ENCODE measurements around the gene NAA60.
"Not testable (repeated sequence)": the region's sequence is repeated elsewhere in the genome, so short reads cannot be mapped to it uniquely, and the experiment has no call there.

NAA60 gene

GRCh38 chr16:3465301-3465700 is 21.8 kb downstream of the NAA60 start:
- no peak for DNase-seq (ENCODE audit: low spot score)

- no peak for DNase-seq (ENCODE audit: low spot score)
These were observed 22.6 kb downstream of the NAA60 start for GRCh38 chr16:3465911-3466584.

GRCh38 chr16:3467182-3467581 is 23.7 kb downstream of the NAA60 start:
- DNase-seq (ENCODE audit: low spot score): no peak

GRCh38 chr16:3467921-3468320 is 24.4 kb downstream of the NAA60 start:
- DNase-seq (ENCODE audit: low spot score): no peak

- DNase-seq (ENCODE audit: low spot score): no peak
These were observed 25.0 kb downstream of the NAA60 start for GRCh38 chr16:3468501-3468900.

GRCh38 chr16:3469736-3470135 is 26.3 kb downstream of the NAA60 start:
- DNase-seq (ENCODE audit: low spot score): no peak

DNA sequence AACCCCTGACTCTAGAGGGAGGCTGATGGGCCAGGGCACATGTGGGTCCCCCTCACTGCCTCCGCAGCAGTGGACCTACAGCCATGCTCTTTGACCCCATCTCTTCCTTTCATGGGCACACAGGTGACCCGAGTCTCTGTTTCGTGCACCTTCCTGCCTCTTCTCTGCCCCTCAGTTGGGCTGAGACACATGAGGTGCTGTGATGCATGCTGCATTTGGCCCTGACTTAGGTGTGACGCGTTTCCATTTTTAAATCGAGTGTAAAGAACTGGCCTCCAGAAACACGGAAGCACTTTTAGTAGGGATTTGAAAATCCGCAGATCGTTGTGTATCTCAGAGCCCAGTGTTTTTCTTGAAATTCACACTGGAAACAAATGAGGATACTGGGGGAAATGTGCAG is 27.2 kb downstream of the NAA60 start:
- no peak for DNase-seq (ENCODE audit: low spot score)

DNA sequence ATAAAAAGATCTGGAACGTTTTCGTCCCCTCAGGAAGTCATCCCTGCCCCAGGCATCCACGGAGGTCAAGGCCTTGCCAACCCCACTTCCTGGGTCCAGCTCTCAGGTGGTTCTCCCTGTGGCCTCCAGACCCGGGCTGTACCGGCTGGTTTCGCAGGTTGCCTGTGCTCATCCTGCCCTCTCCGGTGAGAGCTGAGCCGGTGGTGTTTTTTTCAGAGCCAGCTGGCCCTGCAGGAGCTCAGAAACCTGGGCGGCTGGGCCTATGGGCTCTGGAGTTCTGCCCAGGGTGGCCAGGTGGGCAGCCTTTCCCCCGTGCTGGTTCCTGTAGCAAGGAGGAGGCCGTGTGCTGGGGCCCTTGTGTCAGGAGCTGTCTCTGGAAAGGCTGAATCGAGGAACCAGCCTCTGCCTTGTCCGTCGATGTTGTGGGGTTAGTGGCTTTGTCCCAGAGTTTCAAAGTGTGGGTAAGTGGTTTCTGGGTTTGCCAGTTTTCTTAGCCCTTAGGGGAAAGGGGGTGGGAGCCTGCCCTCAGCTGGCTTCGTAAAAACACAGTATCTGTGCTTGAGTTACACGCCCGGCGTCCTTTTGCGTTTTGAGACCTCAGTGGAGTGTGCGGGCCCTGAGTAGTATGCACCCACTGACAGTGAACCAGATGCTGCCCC is 28.2 kb downstream of the NAA60 start:
- no peak for DNase-seq (ENCODE audit: low spot score)

DNA sequence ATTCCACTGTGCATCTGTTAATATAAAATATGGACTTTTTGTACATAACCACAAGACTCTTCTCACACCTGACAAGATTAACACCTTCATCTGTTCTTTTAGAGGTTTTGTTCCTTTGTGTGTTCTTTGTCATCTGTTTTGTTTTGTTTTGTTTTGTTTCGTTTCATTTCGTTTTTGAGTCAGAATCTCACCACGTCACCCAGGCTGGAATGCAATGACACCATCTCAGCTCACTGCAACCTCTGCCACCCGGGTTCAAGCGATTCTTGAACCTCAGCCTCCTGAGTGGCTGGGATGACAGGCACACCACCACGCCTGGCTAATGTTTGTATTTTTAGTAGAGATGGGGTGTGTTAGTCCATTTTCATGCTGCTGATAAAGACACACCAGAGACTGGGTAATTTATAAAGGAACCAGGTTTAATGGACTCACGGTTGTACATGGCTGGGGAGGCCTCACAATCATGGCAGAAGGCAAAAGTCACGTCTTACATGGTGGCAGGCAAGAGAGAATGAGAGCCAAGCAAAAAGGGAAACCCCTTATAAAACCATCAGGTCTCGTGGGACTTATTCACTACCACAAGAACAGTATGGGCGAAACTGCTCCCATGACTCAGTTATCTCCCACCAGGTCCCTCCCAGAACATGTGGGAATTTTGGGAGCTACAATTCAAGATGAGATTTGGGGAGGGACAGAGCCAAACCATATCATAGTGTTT is 29.6 kb downstream of the NAA60 start:
- DNase-seq (ENCODE audit: low spot score): no peak

DNA sequence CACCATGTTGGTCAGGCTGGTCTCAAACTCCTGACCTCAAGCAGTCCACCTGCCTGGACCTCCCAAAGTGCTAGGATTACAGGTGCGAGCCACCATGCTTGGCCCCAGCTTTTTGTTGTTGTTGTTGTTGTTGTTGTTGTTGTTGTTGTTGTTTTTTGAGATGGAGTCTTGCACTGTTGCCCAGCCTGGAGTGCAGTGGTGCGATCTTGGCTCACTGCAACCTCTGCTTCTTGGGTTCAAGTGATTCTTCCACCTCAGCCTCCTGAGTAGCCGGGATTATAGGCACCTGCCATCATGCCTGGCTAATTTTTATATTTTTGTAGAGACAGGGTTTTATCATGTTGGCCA is 30.1 kb downstream of the NAA60 start:
- DNase-seq (ENCODE audit: low spot score): not testable (repeated sequence)

DNA sequence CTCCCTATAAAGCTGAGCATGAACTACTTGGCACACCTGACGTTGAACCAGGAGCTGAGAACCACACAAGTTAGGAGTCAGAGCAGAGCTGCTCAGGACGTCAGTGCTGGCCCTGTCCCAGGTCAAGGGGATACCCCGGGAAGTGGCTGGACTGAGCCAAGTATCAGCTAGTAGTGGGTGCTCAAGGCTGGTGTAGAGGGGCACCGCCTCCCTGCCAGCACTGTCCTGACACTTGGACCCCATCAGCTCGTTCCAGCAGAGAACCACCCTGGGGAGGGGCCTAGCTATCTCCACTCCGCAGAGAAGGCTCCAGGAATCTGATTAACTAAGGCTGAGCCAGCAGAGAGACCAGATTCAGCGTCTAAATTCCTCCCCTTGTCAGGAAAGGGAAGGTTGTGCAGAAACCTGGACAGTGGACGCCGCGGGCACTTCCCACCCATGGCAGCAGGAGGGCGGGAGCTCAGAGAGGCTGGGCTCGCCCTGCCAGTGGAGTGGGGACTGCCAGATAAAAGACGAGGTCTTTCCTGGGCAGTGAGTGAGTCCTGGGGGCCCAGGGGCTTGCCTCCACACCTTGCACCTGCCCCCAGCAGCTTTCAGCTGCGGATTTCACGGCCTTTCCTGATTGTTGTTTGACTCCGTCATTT is 30.8 kb downstream of the NAA60 start:
- DNase-seq (ENCODE audit: low spot score): no peak

DNA sequence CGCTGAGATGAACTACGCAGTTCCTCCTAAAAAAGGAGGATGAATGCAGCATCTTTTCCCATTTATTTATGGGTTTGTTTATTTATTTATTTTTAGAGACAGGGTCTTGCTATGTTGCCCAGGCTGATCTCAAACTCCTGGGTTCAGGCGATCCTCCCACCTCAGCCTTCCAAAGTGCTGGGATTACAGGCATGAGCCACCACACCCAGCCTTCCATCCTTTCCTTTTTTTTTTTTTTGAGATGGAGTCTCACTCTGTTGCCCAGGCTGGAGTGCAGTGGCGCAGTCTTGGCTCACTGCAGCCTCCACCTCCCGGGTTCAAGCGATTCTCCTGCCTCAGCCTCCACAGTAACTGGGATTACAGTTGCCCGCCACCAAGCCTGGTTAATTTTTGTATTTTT is 31.4 kb downstream of the NAA60 start:
- DNase-seq (ENCODE audit: low spot score): not testable (repeated sequence)

DNA sequence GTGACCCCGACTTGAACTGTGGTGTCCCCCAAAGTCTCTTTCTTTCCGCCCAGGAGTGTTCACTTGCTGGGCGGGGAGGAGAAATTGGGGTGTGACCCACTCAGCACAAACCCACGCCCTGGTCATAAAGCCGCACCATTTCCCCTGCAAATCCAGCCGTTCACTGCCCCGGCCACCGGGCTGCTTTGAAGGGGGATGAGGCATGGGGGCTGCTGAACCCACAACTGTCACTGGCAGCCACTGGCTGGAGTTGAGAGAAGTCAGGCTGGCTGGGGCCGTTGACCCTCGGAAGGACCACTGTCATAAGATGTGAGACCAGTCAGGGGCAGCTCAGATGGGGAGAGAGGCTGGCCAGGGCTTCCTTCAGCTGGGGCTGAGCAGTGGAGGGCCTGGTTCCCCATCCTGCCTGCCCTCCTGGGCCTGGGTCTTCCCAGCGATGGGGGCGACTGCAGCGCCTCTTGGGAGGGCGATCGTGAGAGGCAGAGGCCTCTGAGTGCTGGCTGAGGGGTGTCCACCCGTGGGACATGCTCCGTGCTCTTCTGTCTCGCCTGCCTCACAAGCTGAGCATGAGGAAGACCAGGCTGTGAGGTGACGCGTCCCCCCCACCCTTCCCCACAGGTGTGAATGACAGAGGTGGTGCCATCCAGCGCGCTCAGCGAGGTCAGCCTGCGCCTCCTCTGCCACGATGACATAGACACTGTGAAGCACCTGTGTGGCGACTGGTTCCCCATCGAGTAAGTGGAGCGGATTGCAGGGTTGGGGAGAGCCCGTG is 32.3 kb downstream of the NAA60 start:
- no peak for DNase-seq (ENCODE audit: low spot score)

- no peak for DNase-seq (ENCODE audit: low spot score)
These were observed 32.9 kb downstream of the NAA60 start for GRCh38 chr16:3476409-3476808.

GRCh38 chr16:3478242-3478925 is 34.9 kb downstream of the NAA60 start:
- no peak for DNase-seq (ENCODE audit: low spot score)

GRCh38 chr16:3479654-3480216 is 36.3 kb downstream of the NAA60 start:
- DNase-seq (ENCODE audit: low spot score): no peak

DNA sequence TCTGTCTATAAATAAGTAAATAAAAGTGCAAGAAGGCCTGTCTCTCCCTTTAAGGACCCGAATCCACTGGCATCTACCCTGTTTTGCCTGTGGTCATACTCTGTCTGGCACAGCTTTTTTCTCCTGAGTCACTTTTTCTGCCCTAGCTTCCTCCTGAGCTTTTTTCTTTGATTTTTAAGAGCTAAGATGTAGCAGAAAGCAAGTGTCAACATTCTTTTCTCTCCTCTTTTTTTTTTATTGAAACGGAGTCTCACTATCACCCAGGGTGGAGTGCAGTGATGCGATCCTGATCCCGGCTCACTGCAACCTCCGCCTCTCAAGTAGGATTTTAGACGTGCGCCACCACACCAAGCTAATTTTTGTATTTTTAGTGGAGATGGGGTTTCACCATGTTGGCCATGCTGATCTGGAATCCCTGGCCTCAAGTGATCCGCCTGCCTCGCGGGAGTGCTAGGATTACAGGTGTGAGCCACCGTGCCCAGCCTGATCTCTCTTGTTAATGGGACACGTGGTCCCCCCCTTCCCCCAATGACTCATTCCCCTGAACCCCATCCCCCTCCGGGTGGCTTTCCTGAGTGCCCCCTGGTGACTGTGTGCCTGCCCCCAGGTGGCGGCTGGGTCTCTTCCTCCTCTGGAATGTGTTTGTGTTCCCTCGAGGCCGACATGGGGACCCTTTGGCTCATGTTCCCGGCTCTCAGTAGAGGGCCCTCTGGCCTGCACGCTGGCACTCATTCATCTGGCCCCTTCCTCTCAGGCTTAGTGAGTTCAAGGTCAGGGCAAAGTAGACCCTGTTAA is 37.6 kb downstream of the NAA60 start:
- no peak for DNase-seq (ENCODE audit: low spot score)

DNA sequence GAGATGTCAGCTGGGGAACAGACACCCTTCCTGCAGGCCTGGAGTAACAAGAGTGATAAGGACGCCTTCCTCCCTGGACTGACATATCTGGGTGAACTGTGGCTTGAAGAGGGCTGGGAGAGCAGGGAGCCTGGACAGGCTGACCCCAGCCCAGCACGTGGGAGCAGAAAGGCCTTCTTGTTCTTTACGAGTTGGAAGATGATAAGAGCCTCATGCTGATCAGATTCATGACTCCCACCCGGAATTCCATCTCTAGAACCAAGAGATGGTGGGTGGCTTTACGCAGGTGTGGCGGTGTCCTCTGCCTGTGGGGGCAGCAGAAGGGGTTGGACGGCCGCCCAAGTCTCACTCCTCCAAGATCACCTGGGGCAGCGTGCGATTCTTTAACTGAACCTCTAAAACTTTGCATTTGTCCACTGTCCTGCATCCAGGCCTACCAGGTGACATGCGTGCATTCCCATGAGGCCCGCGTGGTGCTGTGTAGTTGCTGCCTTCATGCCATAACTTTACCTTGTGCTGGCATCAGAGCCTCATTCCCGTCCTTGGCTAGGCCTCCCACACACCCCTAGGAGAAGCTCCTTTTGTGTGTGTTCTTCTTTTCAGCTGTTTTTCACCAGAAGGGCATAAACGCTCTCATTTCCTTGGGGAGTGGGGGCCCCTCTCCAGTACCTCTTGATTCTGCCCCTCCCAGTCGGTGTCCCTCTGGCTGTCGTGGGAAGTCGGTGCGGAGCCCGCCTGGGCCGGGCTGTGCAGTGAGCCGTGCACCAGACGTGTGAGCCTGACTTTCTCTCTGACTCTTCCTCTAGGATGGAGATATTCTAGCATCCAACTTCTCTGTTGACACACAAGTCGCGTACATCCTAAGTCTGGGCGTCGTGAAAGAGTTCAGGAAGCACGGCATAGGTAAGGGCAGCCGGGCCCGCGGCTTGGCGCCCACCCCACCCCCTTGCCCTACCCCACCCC is 38.5 kb downstream of the NAA60 start:
- DNase-seq (ENCODE audit: low spot score): no peak

DNA sequence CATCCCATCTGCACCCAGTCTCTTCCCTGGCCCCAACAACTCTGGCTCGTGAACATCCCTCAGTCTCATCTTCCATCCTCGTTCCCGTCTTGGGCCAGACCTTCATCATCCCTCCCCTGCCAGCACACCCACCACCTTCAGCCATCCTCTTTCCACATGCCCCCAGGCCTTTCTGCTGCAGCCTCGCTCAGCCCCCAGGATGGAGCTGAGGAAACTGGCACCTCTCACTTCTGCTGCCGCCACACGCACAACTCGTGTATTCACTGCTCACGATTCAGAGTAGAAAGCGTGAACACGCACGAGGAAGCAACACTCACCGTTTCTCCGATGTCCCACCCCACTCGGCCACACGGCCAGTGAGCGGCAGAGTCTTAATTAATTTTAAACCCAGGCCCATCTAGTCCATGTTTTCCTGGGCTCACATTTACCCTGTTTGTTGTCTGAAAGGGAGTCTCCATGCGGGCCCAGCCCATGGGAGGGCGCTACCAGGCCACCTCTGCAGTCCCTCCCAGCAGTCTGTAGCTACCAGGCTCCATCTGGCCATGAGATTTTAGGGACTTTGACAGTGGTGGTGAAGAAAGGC is 39.3 kb downstream of the NAA60 start:
- DNase-seq (ENCODE audit: low spot score): no peak

Data from globus pallidus (tissue), 1 donor.